Renal pelvis (tissue), 4 donors: ENCODE results near the gene KIF1B. TPM values are rescaled to one million over a fixed set of nuclear protein-coding genes. Genes with fewer than 3 reads are reported as not detected.
"Not testable (repeated sequence)": the region's sequence is repeated elsewhere in the genome, so short reads cannot be mapped to it uniquely, and the experiment has no call there.

ENCODE experiments used
- DNase-seq: peaks from one replicate; pipeline ENCODE4 v3.0.0-alpha.2; 2013
- polyA plus RNA-seq, 3 donors: library from polyadenylated mRNA; unstranded; fragments of 120-200 nt; gene quantifications; one replicate each; pipeline ENCODE4 v1.2.1, GENCODE V29; 2013; ENCODE audit not compliant: insufficient read length in 3 of 3

The KIF1B gene
- polyA plus RNA-seq, 3 donors, result 39.8 to 53.0 (median 51.9) TPM

DNA sequence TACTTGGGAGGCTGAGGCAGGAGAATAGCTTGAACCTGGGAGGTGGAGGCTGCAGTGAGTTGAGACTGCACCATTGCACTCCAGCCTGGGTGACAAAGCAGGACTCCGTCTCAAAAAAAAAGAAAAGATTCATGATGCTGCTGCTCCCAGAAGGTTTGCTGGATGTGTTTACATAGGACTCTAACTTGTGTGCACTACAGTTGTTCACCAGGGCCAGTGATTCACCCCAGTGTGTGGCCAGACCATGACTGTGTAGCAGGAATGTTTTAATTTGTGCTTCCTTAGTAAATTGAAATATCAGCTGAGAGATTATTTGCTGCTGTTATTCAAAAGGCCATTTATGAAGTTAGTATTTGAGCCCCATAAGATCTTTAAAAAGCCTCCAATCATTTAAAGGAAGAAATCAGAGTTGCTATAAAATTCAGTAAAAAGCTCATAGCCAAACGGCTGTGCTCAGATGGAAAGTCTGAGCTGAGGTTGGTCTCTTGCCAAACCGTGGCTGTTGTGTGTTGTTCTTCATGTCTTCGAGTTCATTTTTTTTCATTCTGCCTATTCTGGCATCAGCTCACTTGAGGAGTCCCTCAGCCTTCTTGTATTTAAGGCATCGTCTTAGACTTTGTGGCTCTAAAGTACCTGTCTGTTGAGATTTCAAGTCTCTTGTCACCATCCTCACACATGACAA lies 170.4 kb downstream of the KIF1B start:
- DNase-seq, result no peak

DNA sequence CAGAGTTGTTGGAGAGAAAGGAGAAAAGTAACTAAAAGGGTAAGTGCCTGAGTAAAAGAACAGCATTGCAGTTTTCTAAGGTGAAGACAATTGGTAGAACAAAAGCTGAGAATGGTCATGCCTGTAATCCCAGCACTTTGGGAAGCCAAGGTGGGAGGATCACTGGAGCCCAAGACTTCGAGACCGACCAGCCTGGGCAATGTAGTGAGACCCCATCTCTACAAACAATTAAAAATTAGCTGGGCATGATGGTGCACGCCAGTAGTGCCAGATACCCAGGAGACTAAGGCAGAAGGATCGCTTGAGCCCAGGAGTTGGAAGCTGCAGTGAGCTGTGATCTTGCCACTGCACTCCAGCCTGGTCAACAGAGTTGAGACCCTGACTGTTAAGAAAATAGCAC lies 173.3 kb downstream of the KIF1B start:
- DNase-seq, result no peak

DNA sequence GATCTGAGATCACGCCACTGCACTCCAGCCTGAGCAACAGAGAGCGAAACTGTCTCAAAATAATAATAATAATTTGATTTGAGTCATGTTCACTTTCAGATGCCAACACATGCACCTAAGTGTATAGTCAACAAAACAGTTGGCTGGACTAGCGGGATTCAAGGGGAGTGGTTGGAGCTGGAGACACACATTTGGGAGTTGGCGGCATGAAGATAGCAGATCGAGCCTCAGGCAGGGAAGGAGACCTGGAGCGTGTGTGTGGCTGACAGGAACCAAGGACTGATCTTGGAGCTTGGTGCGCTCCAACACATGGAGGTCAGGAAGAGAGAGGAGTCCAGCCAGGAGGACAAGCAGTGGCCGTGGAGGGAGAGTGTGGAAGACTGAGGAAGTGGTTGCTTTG lies 173.8 kb downstream of the KIF1B start:
- no peak for DNase-seq

DNA sequence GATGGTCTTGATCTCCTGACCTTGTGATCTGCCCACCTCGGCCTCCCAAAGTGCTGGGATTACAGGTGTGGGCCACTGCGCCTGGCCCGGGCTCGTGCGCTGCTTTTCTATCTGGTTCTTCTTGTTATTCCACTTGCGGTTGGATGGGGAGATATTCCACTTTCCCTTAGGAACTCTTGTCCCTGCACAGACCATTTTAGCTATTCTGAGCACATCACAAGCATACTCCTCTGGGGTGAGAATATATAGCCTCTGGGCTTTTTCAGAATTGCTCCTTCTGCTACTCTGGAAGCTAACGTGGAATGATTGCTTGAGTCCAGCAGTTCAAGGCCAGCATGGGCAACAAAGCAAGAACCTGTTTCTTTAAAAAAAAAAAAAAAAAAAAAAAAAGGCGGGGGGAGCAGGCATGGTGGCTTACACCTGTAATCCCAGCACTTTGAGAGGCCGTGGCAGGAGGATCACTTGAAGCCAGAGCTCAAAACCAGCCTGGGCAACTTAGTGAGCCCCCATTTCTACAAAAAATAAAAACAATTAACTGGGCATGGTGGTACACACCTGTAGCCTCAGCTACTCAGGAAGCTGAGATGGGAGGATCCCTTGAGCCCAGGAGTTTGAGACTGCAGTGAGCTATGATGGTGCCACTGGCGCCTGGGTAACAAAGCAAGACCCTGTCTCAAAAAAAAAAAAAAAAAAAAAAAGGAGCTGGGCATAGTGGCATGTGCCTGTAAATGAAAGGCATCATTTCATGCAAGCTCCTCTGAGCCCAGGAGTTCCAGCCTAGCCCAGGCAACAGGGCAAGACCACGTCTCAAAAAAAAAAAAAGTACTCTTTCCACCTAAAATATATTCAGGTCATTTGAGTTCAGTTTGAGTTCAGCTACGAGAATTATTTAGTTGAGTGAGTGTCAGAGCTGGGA lies 176.6 kb downstream of the KIF1B start:
- DNase-seq, result no peak

DNA sequence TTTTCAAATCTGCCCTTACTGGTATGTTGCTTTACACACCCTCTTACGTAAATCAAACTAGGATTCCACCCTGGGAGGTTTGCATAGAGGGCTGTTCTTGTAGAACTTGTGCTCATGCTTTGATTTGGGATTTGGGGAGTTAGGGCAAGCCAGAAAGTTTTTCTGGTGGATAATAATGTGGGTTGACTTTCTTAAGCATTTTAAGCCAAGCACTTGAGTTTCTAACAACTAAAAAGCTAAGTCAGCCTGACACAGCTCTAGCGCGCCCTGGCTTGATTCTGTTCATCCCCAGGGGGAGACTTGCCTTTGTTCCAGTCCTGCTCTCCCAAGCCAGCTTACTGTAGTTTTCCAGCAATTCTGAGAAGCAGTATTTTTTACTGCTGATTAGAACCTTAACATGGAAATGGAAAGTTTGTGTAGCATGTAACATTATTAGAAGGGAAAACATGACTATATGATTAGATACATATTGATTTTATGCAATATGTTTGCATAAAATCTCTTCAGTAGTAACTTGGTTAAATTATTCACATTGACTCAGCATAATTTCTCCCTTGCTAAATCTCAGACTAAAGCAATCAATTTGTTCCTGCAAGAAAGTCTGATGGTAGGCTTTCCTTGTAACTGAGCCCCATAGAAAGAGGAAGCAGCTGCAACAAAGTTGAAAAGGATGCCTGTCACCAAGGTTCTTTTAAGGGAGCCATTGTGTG lies 177.5 kb downstream of the KIF1B start:
- DNase-seq, result no peak

DNA sequence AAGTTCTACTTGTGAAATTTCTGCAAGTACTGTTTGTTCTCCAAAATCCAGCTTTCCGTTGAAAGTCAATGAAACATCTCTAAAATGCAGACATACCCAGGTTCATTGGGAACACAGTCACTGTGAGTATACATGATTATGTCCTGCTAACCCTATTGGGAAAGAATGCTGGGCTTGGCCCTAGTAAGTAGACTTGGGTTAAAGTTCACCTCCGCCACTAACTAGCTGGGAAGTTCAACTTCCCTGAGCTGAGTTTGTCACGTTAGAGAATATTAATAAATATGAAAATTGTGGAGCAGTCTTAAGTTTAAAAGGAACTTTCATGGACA lies 178.0 kb downstream of the KIF1B start:
- DNase-seq, result no peak

DNA sequence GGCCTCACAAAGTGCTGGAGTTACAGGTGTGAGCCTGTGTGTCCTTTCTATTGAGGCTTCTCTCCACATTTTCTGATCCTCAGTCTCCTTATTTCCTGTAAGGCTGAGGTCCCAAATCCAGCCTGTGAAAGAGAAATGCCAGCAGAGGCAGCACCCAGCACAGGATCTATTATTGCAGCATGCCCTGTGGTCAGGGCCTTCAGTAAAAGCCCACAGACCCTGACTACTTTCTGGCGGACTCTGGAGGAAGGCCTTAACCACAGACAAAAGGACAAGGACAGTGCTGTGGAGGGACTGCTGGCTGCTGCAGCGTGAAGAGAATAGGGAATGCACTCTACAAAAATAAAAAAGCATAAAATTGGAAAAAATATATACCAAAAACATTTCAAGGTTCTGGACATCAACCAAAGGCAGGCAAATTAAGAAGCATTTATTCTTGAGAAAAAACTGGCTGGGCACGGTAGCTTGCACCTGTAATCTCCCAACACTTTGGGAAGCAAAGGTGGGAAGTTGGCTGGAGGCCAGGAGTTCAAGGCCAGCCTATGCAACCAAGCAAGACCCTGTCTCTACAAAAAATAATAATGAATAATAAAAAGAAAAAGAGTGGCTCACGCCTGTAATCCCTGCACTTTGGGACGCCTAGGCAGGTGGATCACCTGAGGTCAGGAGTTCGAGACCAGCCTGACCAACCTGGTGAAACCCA lies 179.1 kb downstream of the KIF1B start:
- DNase-seq, result no peak

DNA sequence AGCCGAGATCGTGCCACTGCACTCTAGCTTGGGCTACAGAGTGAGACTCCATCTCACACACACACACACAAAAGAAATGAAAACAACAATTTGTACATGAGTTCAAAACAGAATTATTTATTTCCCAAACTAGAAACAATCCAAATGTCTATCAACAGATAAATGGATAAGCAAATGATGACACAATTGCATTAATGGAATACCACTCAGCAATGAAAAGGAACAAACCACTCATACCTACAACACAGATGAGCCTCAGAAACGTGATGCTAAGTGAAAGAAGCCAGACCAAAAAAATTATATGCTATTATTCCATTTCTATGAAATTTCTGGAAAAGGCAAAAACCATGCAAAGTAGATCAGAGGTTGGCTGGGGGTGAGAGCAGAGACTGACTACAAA lies 186.5 kb downstream of the KIF1B start:
- no peak for DNase-seq

DNA sequence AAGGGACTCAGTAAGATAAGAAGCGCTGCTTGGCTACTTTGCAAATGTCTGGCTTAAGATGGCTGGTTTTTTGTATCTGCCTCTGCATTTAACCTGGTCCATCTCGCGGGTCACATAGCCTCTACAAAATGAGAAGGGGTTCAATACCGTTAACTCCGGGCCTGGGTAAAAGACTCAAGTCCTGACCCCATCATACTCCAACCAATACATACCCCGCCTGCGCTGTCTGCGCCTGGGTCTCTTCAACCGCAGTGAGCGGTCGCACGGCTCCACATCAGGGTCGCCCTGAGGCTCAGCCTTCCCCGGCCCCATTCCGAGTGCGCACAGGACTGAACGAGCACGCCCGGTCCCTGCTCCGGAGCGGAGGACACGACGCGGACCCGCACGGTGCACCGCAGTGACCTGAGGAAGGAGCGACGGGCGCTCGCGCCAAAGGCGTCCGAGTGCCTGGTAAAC lies 187.9 kb downstream of the KIF1B start:
- DNase-seq, result no peak

DNA sequence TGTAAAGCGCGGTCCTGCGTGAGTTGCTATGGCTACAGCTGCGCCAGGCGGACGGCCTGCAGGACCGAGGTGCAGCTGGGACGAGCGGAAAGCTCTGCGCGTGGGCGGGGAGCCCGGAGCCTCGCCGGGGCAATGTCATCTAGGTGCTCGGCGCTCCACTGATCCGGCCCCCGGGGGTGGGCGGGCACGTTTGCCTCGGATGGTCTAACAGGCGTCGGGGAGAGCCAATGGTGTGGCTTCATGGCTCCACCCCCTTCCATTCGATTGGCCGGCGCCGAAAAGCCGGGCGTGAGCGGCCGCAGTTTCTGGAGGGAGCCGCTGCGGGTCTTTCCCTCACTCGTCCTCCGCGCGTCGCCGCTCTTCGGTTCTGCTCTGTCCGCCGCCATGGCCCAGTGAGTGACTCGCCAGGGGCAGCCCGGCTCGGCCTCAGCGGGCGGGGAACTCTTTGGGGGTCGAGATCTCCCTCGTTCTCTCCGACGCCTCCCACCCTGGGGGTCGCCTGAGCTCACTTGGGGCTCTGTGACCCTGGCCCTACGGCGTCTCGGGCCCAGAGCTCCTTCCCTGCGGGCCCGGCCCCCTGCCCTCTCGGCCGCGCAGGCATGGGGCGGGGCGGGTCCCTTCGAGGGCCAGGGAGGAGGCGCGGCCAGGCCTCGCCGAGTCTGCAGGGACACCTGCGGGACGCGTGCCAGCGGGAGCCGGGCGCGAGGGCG lies 188.5 kb downstream of the KIF1B start, which contains the start of gene PGD:
Gene PGD, plus strand, starts transcription at position 331 of the 710 bp plus-strand sequence. Its CDS starts 54 bp downstream, at position 385.
- peak; percentile 98 for DNase-seq

DNA sequence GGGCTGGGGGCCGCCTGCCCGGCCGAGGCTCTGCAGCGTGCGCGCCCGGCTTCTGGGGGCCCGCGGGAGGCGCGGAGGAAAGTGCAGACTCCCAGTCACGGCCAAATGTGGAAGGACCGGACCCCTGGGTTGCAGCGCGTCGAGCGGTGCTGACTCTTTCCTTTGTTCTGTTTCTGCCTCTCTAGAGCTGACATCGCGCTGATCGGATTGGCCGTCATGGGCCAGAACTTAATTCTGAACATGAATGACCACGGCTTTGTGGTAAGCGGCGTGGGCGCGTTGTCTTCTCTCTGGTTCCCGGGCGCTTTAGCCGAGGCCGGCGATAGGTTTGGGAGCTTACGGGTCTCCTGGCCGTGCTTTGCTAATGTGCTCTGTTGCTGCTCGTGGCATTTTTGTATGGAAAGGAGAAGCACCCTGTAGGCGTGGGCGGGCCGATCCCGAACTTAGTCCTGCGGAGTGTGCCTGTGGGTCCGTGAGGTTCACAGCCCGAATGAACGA lies 189.1 kb downstream of the KIF1B start:
- DNase-seq, result no peak

DNA sequence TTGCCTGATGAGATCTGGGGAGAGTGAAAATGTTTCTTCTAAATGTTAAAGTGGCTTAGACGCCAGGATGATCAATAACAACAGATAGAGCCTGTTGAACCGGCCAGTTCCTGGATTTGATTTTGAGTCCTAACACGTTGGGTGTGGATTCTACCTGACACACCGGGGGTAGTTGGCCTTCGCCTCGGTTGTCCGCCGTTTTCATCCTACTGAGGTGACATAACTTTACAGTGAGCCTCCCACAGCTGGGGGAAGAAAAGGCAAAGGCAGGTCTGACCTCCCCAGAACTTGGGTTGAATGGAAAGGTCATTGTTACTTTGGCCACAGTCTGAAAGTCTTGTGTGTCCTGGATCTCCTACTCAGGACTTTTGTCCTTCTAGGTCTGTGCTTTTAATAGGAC lies 189.6 kb downstream of the KIF1B start:
- no peak for DNase-seq

DNA sequence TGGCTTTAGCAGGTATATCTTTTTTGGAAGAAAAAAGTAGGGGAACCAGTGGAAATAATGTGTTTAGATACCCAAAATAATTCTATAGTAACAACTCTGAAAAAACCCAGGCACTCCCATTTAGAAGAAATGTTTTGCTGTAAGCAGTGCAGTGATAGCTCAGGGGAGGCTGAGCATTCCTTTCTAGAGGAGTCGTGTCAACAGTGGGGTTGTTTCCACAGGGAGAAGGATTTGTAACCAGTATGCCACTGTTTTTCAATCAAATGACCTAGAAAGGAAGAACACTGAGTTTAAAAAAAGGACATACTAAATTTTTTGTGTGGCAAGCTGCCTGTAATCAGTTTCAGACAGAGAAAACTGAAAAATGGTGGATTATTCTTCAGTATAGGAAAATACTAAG lies 190.9 kb downstream of the KIF1B start:
- DNase-seq, result no peak

DNA sequence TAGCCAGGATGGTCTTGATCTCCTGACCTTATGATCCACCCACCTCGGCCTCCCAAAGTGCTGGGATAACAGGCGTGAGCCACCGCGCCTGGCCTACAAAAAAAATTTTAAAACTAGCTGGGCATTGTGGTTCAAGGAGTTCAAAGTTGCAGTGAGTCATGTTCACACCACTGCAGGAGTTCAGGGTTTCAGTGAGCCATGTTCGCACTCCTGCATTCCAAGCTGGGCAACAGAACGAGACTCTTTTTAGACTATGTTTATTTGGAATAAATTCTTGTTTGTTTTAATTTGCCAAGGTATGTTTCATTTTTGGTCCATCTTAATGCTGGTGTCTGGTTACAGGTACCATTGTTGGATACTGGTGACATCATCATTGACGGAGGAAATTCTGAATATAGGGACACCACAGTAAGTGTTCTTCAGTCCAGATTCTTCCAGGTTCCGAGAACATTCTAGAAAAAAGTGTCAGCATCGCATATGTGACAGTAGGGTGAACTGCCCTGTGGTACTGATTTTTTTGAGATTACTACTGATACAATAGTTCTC lies 192.4 kb downstream of the KIF1B start:
- DNase-seq, result no peak

DNA sequence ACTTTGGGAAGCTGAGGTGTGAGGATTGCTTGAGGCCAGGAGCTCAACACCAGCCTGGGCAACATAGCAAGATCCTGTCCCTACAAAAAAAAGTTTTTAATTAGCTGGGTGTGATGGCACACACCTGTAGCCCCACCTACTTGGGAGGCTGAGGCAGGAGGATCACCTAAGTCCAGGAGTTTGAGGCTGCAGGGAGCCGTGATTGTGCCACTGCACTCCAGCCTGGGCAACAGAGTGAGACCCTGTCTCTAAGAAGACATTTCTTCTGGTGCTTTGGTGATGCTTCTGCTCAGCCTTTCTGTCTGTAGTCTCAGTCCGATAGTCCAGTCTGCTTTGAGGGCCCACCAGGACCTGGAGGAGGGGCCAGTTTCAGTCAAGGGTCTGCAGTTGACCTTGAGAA lies 196.8 kb downstream of the KIF1B start:
- DNase-seq, result no peak

DNA sequence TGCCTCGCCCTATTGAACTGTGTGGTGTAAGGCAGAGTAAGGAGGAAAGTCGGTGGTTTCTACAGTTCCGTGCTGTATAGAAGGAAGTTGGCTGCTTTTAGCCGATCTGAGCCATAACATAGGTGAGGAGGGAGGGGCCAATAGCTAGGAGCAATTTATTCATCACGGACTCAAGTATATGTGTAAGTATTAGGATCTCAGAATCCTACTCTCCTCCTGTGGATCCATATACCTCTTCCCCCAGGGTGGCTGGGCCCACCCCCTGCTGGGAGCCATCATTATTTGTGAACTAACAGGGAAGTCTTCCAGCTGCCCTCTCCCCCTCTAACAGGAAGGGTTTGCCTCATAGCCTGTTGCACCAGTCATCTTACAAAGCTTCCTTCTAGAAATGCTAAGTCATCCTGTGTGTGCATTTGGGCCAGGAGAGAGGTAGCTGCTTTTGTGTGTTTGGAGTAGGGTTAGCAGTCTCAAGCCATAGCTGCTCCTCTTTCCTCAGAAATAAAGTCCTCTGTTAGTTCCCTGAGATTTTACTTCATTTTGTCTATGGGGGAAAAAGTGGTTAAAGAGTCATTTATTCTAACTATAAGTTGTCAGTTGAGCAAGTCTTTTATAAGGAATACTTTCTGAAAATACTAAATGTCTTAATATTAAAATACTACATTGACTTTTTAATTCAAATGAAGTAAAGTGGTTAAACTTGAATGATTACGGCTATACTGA lies 205.0 kb downstream of the KIF1B start:
- DNase-seq, result no peak

DNA sequence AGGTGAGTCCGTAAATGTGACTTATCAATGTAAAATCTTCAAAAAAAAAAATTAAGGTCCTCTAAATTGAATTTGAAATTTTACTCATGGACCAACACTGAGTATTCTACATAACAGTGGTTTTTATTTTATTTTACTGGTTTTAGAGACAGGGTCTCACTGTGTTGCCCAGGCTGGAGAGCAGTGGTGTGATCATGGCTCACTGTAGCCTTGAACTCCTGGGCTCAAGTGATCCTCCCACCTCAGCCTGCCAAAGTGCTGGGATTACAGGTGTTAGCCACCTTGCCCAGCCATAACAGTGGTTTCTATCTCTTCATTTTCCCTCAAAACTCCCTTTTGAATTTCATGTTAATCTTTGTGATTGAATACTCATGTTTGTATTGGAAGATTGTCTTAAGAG lies 205.6 kb downstream of the KIF1B start:
- DNase-seq, result not testable (repeated sequence)

DNA sequence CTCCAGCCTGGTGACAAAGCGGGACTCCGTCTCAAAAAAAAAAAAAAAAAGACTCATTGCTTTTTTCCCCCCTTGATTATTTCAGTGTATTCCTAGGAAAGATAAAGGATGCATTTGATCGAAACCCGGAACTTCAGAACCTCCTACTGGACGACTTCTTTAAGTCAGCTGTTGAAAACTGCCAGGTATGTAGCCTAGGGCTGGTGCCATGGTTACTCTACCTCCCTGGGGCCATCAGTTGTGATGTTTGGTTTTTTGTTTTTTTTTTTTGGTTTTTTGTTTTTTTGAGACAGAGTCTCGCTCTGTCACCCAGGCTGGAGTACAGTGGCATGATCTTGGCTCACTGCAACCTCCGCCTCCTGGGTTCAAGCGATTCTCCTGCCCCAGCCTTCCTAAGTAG lies 208.4 kb downstream of the KIF1B start:
- not testable (repeated sequence) for DNase-seq

DNA sequence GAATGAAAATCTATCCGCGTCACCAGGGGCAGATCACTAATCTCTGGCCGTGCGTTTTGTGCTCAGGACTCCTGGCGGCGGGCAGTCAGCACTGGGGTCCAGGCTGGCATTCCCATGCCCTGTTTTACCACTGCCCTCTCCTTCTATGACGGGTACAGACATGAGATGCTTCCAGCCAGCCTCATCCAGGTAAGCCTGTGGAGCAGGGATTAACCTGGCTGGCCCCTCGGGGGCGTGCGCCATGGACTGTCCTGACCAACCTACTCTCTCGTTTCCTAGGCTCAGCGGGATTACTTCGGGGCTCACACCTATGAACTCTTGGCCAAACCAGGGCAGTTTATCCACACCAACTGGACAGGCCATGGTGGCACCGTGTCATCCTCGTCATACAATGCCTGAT lies 209.0 kb downstream of the KIF1B start:
- no peak for DNase-seq

DNA sequence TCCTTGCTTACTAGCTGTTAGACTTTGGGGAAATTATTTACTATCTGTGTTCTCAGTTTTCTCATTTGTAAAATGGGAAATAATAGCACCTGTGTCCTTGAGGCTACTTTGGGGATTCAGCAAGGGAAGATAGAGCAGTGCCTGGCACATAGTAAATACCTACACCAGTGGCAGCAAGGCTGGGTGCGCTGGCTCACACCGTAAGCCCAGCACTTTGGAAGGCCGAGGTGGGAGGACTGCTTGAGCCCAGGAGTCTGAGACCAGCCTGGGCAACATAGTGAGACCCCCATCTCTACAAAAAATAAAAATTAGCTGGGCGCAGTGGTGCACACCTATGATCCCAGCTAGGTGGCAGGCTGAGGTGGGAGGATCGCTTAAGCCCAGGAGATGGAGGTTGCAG lies 211.3 kb downstream of the KIF1B start:
- DNase-seq, result no peak
